ENCODE results near the gene HSBP1L1. TPM values are rescaled to one million over a fixed set of nuclear protein-coding genes. Genes with fewer than 3 reads are reported as not detected.

Gene HSBP1L1
- total and polyA plus RNA-seq, 2 experiments from 2014 or later: 1.8 to 3.7 TPM

DNA sequence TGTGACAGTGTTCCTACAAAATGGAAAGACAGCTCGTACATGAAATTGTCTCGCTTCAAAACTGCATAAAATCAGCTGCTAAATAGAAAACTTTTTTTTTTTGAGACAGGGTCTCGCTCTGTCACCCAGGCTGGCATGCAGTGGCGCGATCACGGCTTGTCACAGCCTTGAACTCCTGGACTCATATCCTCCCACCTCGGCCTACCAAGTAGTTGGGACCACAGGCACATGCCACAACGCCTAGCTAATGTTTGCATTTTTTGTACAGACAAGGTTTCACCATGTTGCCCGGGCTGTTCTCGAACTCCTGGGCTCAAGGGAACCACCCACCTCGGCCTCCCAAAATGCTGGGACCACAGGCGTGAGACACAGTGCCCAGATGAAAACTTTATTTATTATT lies 20.7 kb downstream of the HSBP1L1 start:
- no peaks in the 10 kb centered on the region for H3F3A ChIP-seq (replicated peaks; ENCODE audit: low read depth)
- H4K20me1 ChIP-seq (replicated peaks; ENCODE audit: insufficient read depth): peaks cover 41% of the 10 kb centered on the region
- no peak overlapping the region for H3K4me3 Mint-ChIP-seq
- no peak overlapping the region for H2AFZ ChIP-seq
- peaks cover 80% of the 10 kb centered on the region for H3K79me2 ChIP-seq (replicated peaks; ENCODE audit: insufficient read depth)
- H3K36me3 Mint-ChIP-seq (ENCODE audit: low read depth): peaks cover 34% of the 10 kb centered on the region
- peaks cover 3% of the 10 kb centered on the region for H3K27me3 Mint-ChIP-seq (ENCODE audit: insufficient read depth, low read depth, poor library complexity)
- no peaks in the 10 kb centered on the region; the same call in 2 of the 3 replicates for H3K9me3 Mint-ChIP-seq
- peaks cover 4% of the 10 kb centered on the region; the same call in 1 of the 2 replicates for H3K4me1 ChIP-seq (ENCODE audit: insufficient read depth)
- ATAC-seq (no peak), DNase-seq (ENCODE audit: low spot score) (no peak)
- H3K27ac Mint-ChIP-seq: no peak overlapping the region
- H3K4me2 ChIP-seq: no peak overlapping the region
- H3K36me3 ChIP-seq (ENCODE audit: insufficient read depth): peaks cover 8% of the 10 kb centered on the region
- no peaks in the 10 kb centered on the region for H3K27me3 ChIP-seq (ENCODE audit: insufficient read depth)
- H3K9me2 ChIP-seq (ENCODE audit: insufficient read depth): no peaks in the 10 kb centered on the region
- H3K4me3 ChIP-seq: no peak overlapping the region
- H3K27ac ChIP-seq (ENCODE audit: low read depth): no peak overlapping the region
- TF ChIP-seq EZH2 (IDR thresholded peaks at IDR 0.05; ENCODE audit: low read depth, unreplicated experiment) (no peak), ZNF331 (CRISPR knock-in tag; IDR thresholded peaks at IDR 0.05; ENCODE audit: low read depth) (no peak), CTCF (conservative IDR thresholded peaks at IDR 0.05; ENCODE audit: low read depth in 2 of 2) (no peak), NANOG (IDR thresholded peaks at IDR 0.05; ENCODE audit: borderline replicate concordance) (no peak), ZNF114 (CRISPR knock-in tag; IDR thresholded peaks at IDR 0.05) (no peak), POLR2AphosphoS5 (IDR thresholded peaks at IDR 0.05; ENCODE audit: low read depth) (no peak), JUNB (IDR thresholded peaks at IDR 0.05; ENCODE audit: unreplicated experiment) (no peak), STAT1 (IDR thresholded peaks at IDR 0.05; ENCODE audit: unreplicated experiment) (no peak), CREB1 (CRISPR knock-in tag; IDR thresholded peaks at IDR 0.05; ENCODE audit: low read depth) (no peak), EZH2phosphoT487 (IDR thresholded peaks at IDR 0.05; ENCODE audit: unreplicated experiment) (no peak)
- TF ChIP-seq, protein P1, sequence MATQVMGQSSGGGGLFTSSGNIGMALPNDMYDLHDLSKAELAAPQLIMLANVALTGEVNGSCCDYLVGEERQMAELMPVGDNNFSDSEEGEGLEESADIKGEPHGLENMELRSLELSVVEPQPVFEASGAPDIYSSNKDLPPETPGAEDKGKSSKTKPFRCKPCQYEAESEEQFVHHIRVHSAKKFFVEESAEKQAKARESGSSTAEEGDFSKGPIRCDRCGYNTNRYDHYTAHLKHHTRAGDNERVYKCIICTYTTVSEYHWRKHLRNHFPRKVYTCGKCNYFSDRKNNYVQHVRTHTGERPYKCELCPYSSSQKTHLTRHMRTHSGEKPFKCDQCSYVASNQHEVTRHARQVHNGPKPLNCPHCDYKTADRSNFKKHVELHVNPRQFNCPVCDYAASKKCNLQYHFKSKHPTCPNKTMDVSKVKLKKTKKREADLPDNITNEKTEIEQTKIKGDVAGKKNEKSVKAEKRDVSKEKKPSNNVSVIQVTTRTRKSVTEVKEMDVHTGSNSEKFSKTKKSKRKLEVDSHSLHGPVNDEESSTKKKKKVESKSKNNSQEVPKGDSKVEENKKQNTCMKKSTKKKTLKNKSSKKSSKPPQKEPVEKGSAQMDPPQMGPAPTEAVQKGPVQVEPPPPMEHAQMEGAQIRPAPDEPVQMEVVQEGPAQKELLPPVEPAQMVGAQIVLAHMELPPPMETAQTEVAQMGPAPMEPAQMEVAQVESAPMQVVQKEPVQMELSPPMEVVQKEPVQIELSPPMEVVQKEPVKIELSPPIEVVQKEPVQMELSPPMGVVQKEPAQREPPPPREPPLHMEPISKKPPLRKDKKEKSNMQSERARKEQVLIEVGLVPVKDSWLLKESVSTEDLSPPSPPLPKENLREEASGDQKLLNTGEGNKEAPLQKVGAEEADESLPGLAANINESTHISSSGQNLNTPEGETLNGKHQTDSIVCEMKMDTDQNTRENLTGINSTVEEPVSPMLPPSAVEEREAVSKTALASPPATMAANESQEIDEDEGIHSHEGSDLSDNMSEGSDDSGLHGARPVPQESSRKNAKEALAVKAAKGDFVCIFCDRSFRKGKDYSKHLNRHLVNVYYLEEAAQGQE (IDR thresholded peaks at IDR 0.05; ENCODE audit: unreplicated experiment): no peak
- TF ChIP-seq, protein P2, sequence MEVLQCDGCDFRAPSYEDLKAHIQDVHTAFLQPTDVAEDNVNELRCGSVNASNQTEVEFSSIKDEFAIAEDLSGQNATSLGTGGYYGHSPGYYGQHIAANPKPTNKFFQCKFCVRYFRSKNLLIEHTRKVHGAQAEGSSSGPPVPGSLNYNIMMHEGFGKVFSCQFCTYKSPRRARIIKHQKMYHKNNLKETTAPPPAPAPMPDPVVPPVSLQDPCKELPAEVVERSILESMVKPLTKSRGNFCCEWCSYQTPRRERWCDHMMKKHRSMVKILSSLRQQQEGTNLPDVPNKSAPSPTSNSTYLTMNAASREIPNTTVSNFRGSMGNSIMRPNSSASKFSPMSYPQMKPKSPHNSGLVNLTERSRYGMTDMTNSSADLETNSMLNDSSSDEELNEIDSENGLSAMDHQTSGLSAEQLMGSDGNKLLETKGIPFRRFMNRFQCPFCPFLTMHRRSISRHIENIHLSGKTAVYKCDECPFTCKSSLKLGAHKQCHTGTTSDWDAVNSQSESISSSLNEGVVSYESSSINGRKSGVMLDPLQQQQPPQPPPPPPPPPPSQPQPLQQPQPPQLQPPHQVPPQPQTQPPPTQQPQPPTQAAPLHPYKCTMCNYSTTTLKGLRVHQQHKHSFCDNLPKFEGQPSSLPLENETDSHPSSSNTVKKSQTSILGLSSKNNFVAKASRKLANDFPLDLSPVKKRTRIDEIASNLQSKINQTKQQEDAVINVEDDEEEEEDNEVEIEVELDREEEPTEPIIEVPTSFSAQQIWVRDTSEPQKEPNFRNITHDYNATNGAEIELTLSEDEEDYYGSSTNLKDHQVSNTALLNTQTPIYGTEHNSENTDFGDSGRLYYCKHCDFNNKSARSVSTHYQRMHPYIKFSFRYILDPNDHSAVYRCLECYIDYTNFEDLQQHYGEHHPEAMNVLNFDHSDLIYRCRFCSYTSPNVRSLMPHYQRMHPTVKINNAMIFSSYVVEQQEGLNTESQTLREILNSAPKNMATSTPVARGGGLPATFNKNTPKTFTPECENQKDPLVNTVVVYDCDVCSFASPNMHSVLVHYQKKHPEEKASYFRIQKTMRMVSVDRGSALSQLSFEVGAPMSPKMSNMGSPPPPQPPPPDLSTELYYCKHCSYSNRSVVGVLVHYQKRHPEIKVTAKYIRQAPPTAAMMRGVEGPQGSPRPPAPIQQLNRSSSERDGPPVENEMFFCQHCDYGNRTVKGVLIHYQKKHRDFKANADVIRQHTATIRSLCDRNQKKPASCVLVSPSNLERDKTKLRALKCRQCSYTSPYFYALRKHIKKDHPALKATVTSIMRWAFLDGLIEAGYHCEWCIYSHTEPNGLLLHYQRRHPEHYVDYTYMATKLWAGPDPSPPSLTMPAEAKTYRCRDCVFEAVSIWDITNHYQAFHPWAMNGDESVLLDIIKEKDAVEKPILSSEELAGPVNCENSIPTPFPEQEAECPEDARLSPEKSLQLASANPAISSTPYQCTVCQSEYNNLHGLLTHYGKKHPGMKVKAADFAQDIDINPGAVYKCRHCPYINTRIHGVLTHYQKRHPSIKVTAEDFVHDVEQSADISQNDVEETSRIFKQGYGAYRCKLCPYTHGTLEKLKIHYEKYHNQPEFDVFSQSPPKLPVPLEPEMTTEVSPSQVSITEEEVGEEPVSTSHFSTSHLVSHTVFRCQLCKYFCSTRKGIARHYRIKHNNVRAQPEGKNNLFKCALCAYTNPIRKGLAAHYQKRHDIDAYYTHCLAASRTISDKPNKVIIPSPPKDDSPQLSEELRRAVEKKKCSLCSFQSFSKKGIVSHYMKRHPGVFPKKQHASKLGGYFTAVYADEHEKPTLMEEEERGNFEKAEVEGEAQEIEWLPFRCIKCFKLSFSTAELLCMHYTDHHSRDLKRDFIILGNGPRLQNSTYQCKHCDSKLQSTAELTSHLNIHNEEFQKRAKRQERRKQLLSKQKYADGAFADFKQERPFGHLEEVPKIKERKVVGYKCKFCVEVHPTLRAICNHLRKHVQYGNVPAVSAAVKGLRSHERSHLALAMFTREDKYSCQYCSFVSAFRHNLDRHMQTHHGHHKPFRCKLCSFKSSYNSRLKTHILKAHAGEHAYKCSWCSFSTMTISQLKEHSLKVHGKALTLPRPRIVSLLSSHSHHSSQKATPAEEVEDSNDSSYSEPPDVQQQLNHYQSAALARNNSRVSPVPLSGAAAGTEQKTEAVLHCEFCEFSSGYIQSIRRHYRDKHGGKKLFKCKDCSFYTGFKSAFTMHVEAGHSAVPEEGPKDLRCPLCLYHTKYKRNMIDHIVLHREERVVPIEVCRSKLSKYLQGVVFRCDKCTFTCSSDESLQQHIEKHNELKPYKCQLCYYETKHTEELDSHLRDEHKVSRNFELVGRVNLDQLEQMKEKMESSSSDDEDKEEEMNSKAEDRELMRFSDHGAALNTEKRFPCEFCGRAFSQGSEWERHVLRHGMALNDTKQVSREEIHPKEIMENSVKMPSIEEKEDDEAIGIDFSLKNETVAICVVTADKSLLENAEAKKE (CRISPR knock-in tag; IDR thresholded peaks at IDR 0.05): no peak
- TF ChIP-seq, protein P3, sequence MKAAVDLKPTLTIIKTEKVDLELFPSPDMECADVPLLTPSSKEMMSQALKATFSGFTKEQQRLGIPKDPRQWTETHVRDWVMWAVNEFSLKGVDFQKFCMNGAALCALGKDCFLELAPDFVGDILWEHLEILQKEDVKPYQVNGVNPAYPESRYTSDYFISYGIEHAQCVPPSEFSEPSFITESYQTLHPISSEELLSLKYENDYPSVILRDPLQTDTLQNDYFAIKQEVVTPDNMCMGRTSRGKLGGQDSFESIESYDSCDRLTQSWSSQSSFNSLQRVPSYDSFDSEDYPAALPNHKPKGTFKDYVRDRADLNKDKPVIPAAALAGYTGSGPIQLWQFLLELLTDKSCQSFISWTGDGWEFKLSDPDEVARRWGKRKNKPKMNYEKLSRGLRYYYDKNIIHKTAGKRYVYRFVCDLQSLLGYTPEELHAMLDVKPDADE (IDR thresholded peaks at IDR 0.05): no peak
- peaks cover 24% of the 10 kb centered on the region for H3K4me1 Mint-ChIP-seq

All from GM23338 (cell line).